HG03039 (cell line): ENCODE measurements around the gene CEP112.

Experiments used
- ATAC-seq: cut with Tn5 transposase; IDR thresholded peaks from one replicate; pipeline ENCODE4 v1.9.1; 2021; ENCODE audit warnings: mild to moderate bottlenecking, moderate library complexity; ENCODE audit not compliant: unreplicated experiment

Gene CEP112

DNA sequence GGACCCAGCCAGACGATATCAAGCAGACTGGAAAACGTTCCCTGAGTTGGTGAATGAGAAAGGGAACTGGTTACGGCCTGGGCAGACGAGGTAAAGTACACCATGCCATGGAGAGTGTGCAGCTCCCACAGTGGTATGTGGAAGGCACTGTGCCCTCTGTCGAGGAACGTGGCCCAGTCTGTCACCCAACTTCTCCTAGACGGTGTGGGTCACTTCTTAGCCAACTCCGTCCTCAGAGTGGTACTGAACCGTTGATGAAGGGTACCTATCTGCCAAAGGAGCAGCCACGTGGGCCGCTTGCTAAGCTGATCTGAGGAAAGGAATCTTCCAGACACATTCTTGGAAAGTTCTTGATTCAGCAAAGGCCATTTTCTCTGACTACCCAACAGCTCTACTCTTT is 574.4 kb downstream of the CEP112 start:
- ATAC-seq = no peak

- ATAC-seq = no peak
These were observed 582.2 kb downstream of the CEP112 start for GRCh38 chr17:65609749-65610148.

DNA sequence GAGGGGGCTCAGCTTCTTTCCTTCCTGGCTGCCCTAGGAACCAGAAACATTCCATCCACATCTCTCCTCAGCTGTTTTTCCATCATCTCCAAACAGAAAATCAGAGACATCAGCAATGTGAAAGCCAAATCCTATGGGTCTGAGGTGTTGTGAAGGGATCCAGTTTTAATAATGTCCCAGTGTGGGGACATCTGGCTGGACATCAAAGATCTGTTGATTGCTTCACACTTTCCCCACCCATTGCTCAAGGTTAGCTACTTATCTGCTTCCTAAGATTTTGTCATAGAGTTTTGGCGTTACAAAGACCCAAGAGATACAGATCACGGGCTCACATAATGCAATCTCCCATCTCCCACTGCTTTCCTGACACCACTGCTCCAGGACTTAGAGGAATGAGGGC is 582.6 kb downstream of the CEP112 start:
- ATAC-seq = no peak

- ATAC-seq = no peak
These were observed 587.9 kb downstream of the CEP112 start for GRCh38 chr17:65604070-65604469.

GRCh38 chr17:65601881-65602280 is 590.1 kb downstream of the CEP112 start:
- ATAC-seq = no peak

DNA sequence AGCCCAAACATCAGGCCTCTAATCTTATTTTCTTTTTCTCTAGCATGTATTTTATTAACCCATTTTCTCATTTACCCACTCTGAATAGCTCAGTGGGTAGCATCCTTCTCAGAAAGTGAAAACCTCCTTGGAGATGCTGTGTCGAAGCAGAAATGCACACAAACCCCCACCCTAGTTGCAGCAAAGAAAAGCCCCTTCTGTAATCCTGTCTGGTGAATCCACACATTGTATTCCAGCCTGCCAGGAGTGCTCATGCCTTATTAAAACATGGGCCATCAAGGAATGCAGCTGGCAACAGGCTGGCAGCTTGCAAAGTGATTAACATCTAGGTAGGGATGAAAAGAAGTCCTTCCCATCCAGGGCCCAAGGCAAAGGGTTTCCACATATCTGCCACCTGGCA is 590.8 kb downstream of the CEP112 start:
- no peak for ATAC-seq

- ATAC-seq = no peak
These were observed 591.4 kb downstream of the CEP112 start for GRCh38 chr17:65600518-65600917.

GRCh38 chr17:65599650-65600049 is 592.3 kb downstream of the CEP112 start:
- ATAC-seq = no peak

GRCh38 chr17:65598746-65599145 is 593.2 kb downstream of the CEP112 start:
- ATAC-seq = no peak

DNA sequence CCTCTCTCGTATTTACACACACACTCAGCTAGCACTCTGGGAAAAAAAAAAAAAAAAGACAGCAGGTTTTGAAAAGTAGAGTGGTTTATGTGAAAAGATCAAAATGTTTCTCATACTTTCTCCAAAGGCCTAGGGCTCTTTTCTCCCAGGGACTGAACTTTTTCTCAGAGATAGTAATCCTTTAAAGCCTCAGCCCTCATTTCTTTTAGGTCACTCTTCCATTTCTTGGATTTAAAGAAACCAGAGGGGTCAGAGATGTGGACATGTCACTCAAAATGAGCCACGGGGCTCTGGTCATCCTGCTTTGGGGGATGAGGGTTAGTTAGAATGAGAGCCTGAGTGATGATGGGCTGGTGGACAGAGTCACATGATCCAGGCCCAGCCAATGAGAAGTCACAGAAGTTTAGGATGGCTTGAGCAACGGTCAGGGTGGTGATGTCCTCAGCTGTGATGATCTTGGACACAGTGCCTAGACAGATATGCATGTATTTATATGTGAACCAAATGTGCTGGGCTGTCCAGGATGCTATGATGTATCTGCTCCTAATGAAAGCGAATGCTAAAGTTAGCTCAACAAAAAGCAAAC is 596.8 kb downstream of the CEP112 start:
- ATAC-seq = no peak

DNA sequence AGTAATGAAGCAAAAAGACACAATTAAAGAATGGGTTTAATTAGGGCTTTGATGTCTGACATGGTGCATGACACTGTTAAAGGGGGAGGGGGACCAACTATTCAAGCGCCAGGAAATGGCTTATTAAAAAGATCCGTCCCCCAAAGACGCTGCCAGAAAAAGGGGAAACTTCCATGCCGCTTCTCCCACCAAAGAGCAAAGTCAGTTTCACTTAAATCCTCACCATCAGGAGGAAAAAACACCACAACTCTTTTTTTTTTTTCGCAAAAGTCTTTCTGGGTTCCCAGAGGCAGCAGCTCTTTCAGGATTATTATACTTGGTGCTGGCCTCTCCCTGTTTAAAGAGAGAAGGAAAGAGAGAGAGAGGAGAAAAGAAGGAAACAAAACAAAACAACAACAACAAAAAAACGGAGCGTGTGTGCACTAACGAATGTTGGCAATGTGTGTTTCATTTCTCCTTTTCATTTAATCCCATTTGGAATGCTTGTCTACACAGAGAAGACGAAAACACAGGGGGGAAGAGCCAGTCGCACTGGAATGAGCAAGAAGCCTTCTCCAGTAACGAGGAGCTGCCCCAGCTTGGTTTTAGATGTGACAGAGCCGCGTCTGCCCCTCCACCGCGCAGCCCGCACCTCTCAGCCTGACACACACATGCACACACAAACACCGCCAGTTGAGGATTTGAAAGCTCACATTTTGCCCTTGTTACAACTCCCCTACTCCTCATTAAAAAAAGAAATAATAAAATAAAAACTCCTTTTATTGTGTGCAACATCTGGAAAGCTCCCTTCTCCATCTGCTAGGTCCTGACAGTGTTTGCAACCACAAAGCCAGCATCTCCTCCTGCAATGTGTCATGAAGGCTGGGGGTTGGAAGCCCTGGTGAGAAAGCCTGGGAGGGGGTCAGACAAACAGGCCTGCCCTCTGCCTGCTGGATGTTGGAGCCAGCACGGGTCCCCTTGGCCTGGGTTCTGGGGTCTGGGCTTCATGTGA is 597.8 kb downstream of the CEP112 start:
- no peak for ATAC-seq

DNA sequence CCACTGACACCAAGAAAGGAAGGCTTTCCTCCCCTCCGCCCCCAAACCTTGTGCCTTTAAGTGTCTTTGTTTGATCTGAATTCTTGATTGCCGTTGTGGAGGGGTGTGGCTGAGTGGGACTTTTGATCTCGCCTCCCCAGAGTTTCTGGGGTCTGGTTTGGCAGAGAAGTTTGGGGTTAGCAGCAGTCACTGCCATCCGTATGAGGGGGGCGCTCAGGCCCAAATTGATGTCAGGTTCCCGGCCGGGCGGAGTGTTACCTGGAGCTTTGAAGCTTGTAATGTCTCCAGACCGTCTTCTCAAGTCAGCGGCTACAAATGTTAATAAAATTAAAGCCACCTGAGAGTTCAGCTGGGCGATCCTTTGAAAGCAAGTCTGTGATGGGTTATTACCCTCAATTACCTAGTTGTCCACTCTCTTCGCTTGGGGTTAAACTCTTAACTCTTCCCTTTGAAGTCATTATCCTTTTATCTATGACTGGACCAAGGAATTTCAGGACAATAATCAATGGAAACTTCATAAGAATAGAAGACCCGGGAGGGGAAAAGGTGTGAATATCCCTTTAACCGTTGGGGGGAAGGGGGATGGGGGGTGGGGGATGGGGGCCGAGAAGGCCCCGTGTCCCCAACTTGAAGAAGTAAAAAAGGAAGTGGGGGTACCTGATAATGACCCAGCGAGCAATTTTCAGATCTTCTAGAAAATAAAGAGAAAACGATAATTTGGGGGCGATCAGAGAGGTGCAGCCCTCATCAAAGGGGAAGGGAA is 598.7 kb downstream of the CEP112 start:
- no peak for ATAC-seq

- no peak for ATAC-seq
These were observed 599.6 kb downstream of the CEP112 start for GRCh38 chr17:65592125-65592965.

- ATAC-seq = no peak
These were observed 602.6 kb downstream of the CEP112 start for GRCh38 chr17:65589321-65589720.

DNA sequence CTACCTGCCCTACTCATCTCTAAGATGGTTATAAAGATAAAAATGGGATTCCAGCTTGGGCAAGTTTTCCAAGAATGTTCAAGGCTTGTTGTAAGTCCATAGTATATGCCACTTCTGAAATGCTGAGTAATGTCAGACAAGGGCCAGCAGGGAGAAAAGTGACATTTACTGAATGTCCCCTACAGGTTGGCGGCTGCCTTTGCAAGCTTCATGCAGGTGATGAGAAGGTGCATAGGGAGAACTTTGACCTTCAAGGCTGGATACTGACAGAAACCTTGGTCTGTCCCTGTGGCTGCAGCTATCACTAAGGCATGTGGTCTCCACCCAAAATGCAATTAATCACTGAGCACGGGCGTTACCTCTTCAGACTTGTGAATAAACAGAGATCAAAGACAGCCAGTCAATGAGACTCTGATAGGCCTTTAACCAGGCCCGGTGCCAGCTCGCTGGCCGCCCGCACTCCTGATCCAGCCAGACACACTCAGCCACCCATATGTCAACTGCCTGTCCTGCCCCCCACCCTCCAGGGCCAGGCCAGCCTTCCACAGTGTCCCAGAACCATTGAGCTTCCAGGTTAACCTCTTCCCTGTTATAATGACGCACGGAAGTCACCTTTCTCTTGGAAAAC is 603.6 kb downstream of the CEP112 start:
- ATAC-seq = no peak

DNA sequence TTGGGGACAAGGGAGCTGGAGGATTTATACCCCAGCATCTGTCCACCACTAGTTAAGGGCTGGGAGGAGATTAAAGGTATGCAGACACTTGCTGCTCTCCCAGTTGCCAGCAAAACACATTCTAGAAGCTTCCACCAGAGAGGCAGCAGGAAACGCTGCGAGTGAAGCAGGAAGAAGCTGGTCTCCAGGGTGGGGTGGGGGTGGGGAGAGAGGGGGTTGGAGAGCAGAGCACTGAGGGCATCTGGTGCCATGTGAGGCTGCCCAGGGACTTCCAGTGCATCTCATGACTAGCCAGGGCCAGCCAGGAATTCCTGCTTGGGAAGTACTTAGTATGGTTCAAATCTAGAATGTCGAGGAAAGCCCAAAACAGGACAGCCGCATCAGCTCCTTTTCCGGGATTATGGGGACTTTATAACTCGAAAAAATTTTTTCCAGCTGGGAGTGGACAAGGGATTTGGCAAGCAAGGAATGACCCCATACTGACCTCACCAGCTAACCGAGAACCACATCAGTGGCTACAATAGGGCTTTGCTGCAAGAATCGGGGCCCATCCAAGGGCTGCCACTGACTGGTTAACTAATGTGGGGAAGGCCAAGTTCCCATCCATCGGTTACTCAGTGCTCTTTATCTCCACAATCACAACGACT is 604.3 kb downstream of the CEP112 start:
- no peak for ATAC-seq

DNA sequence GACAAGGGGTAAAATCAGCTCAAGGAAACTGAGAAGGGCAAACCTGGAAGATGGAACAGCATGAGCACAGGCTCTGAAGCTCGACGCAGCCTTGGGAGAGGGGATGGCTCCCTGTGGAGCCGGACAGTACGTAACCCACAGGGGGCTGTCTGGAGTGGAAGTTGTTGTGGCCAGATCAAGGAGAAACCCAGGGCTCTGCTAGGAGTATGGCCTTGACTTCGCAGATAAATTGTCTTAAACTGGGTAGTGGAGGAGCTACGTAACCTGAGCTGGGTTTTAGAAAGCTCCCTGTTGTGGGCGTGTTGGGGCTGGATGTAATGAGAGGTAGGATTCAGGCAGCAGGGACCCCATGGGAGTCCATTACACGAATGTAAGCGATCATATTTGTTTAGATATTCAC is 605.0 kb downstream of the CEP112 start:
- ATAC-seq = no peak
